Activated CD8-positive, alpha-beta T cell treated with anti-CD3 and anti-CD28 coated beads, Interleukin-2, amount 10 ng/mL, durations not matched to agents 7 days and 5 days (primary cell): ENCODE results near the gene ADD3. TPM values are rescaled to one million over a fixed set of nuclear protein-coding genes. Genes with fewer than 3 reads are reported as not detected.

Experiments used
- ATAC-seq: fragments of 150-1000 bp; cut with Tn5 transposase; one replicate; pipeline ENCODE4 v1.10.0; 2021; ENCODE audit warnings: moderate library complexity
- CTCF ChIA-PET: fragments of 350-600 bp; sonication (Branson Sonifier 250); formaldehyde crosslinking; loops from one replicate; lab custom pipeline; 2021; ENCODE audit warnings: antibody characterized with exemption; lab: Charles Lee
- POLR2A ChIA-PET: fragments of 350-600 bp; sonication (Branson Sonifier 250); formaldehyde crosslinking; loops from one replicate; lab custom pipeline; 2021; ENCODE audit warnings: antibody characterized with exemption; lab: Charles Lee
- DNase-seq: peaks from one replicate; pipeline ENCODE4 v3.0.0-alpha.2; 2020
- H3K27ac Mint-ChIP-seq: one replicate; pipeline ENCODE4 v1.8.0; 2021; ENCODE audit warnings: mild to moderate bottlenecking, mixed read lengths
- H3K27me3 Mint-ChIP-seq: one replicate; pipeline ENCODE4 v1.8.0; 2021; ENCODE audit warnings: low read depth, mixed read lengths
- H3K36me3 Mint-ChIP-seq: one replicate; pipeline ENCODE4 v1.8.0; 2021; ENCODE audit warnings: low read depth, mixed read lengths
- H3K4me1 Mint-ChIP-seq: one replicate; pipeline ENCODE4 v1.8.0; 2021; ENCODE audit warnings: low read depth, mixed read lengths
- H3K4me3 Mint-ChIP-seq: one replicate; pipeline ENCODE4 v1.8.0; 2021; ENCODE audit warnings: mild to moderate bottlenecking, mixed read lengths
- H3K9me3 Mint-ChIP-seq: one replicate; pipeline ENCODE4 v1.8.0; 2022; ENCODE audit warnings: mixed read lengths; ENCODE audit not compliant: insufficient read depth
- total RNA-seq, 2 experiments: library from RNA; stranded (reverse); gene quantifications; one replicate each; pipeline ENCODE4 v1.2.3, GENCODE V29; 2021

Gene ADD3
- total RNA-seq, 2 experiments from 2014 or later = 172 to 200 TPM

DNA sequence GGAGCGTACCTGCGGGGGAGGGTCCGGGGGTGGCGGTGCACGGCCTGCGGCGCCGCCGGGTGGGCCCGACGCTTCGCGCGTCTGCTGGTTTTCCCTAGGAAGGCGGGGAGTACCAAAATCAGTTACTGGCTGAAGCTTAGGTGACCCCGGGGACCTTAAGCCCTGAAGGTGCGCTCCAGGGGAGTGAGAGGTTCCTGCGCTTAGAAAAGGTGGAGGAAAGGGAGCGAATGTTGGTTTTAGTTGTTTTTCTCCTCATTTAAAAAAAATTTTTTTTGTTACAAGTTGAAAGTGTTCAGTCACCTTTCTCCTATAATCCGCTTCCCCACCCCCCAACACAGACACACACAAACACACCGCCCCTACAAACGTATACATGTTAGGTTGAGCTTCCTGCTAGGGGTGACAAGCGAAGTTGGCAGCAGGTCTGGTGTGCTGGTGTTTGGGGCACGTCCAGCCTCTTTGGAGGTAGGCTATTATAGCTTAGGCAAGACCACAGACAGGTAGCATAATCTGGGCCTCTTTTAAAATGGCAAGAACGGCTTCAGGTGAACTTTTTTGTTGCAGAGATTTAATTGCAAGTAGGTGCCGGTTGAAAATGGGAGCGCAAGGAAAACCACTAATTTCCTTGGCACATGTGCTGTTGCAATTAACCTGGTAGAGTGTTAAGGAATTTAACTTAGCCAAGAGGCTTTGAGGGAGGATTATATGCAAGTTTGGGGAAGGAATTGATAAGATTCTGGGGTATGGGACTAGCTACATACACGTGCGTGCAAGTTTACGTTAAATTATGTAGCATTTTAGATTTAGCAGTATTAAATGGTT lies 945 bp downstream of the ADD3 start:
- ATAC-seq = peak; percentile 6

GRCh38 chr10:110009736-110010475 lies 2.1 kb downstream of the ADD3 start:
- no peaks in the 10 kb centered on the region for H3K27me3 Mint-ChIP-seq
- peaks cover 23% of the 10 kb centered on the region for H3K36me3 Mint-ChIP-seq
- H3K4me3 Mint-ChIP-seq = no peak overlapping the region
- DNase-seq = peak; percentile 75
- POLR2A ChIA-PET = interaction anchor here (0.6 to 4.2 kb wide), 6 partner anchors 59 to 201 kb away, joined by 3 to 31 read pairs (median 4); no protein-coding TSS in a partner anchor
- CTCF ChIA-PET = interaction anchor here (0.8 to 2.5 kb wide), 9 partner anchors 28 to 126 kb away, joined by 3 to 18 read pairs (median 3); no protein-coding TSS in a partner anchor
- peak; percentile 58 for ATAC-seq
- peaks cover 53% of the 10 kb centered on the region for H3K4me1 Mint-ChIP-seq
- H3K9me3 Mint-ChIP-seq = no peaks in the 10 kb centered on the region
- peak overlapping the region; percentile 94 for H3K27ac Mint-ChIP-seq

More for the DNA sequence above, 945 bp downstream of the ADD3 start:
- POLR2A ChIA-PET = interaction anchor here (0.7 to 4.2 kb wide), 12 partner anchors 48 to 211 kb away, joined by 3 to 31 read pairs (median 4); no protein-coding TSS in a partner anchor
- Mint-ChIP-seq H3K27me3 (no peaks in the 10 kb centered on the region), H3K9me3 (no peaks in the 10 kb centered on the region), H3K4me3 (no peak overlapping the region), H3K36me3 (peaks cover 18% of the 10 kb centered on the region), H3K27ac (peak overlapping the region; percentile 94), H3K4me1 (peaks cover 46% of the 10 kb centered on the region)
- CTCF ChIA-PET = interaction anchor here (1.0 to 3.8 kb wide), 9 partner anchors 30 to 127 kb away, joined by 3 to 25 read pairs (median 4); no protein-coding TSS in a partner anchor
- peak; percentile 71 for DNase-seq

DNA sequence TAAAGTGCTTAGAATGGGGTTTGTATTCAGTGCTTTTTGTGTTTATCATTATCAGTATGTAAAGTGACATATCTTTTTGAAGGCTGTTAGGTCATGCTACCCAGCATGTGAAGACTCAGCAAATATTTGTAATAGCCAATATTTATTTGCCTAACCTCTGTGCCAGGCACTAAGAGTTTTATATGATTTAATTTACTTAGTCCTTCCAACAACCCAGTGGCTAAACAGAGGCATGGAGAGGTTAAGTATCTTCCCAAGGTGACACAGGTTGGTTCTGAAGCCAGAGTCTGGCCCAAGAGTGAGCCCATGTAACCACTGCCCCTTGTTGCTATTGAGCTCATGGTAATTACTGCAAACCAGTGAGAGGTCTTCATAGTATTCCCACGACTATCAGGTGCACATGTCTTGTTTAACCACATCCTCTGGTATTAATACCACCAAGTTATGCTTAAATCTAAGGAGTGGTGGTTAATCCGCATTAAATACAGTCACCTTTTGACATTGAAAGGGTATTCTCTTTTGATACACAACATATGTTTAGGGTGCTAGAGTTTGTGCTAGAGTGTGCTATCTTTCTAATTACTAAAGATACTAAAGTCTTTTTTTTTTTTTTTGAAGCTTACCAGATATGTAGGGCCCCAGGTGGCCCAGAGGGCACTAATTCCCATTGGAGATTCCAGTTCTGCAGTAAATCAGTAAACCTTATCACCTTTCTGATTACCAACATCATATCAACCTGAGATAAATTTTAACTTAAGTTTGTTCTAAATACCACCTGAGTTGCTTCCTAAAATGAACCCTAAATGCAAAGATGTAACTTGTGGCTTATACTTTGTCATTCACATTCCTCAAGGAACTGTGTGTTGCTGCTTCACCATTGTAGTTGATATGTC lies 2.9 kb downstream of the ADD3 start:
- Mint-ChIP-seq H3K9me3 (no peaks in the 10 kb centered on the region), H3K4me1 (peaks cover 56% of the 10 kb centered on the region), H3K4me3 (no peak overlapping the region), H3K27ac (peak overlapping the region; percentile 94), H3K36me3 (peaks cover 26% of the 10 kb centered on the region), H3K27me3 (no peaks in the 10 kb centered on the region)
- no peak for ATAC-seq
- DNase-seq = no peak
- POLR2A ChIA-PET = interaction anchor here (1.1 to 4.2 kb wide), 3 partner anchors 58 to 66 kb away, joined by 3 to 31 read pairs (median 5); no protein-coding TSS in a partner anchor
- CTCF ChIA-PET = interaction anchor here (0.8 to 2.5 kb wide), 10 partner anchors 29 to 295 kb away, joined by 3 to 18 read pairs (median 3); no protein-coding TSS in a partner anchor

DNA sequence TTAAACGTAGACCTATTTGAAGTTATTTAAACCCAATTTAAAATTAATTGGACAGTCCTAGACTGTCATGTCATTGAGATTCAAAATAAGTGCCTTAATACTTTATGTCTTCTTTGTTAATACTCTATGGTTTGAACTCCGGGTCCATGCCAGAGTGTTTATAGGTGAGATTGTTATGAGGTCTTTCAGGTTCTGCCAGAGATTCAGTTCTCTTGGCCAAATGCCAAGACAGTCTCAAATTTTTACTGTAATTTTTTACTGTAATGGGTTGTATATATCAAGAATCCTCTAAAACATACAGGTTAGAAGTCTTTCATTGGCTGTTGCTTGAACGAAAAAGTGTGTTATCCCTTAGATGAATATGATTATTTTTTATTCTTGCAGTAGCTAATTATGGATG lies 3.9 kb downstream of the ADD3 start:
- Mint-ChIP-seq H3K27ac (no peak overlapping the region), H3K9me3 (no peaks in the 10 kb centered on the region), H3K27me3 (no peaks in the 10 kb centered on the region), H3K36me3 (peaks cover 31% of the 10 kb centered on the region), H3K4me3 (no peak overlapping the region), H3K4me1 (peaks cover 66% of the 10 kb centered on the region)
- POLR2A ChIA-PET = interaction anchor here (1.5 kb wide), 1 partner anchor 56 kb away, joined by 3 read pairs; no protein-coding TSS in a partner anchor
- ATAC-seq = no peak
- no peak for DNase-seq
- CTCF ChIA-PET = interaction anchor here (1.1 to 1.4 kb wide), 4 partner anchors 34 to 294 kb away, joined by 3 to 4 read pairs (median 3); no protein-coding TSS in a partner anchor

DNA sequence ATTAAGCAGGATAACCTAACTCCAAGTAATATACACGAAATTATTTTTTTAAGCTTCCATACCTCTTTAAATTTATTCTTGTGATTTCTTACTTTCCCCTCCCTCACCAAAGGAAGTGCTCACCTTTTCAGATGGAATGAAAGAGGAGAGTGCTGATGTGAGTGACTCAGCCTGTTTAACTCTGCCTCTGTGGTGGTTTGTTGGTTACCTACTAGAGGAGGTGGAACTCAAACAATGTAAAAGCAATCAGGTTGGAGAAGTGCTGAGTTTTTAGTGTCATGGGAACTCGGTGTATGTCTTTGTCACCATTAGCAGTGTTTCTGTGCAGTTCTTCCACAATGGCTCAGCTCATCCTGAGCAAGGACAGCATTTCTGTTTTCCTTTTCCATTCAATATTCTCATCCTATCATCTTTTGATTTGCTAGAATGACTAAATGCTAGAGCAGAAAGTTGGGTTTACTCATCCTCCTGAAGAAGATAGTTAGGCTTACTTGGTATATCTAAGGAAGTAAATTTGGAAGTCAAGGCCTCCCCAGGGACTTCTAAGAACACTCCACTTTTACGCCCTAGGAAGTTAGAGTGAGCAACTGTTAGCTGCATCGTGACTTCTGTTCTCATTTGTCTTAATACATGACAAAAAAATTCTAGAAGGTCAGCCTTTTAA lies 6.0 kb downstream of the ADD3 start:
- H3K27me3 Mint-ChIP-seq = no peaks in the 10 kb centered on the region
- ChIA-PET POLR2A (interaction anchor here (1.4 kb wide), 1 partner anchor 44 kb away, joined by 3 read pairs; no protein-coding TSS in a partner anchor), CTCF (interaction anchor here (0.6 to 2.9 kb wide), 3 partner anchors 64 to 129 kb away, joined by 3 to 14 read pairs (median 4); no protein-coding TSS in a partner anchor)
- ATAC-seq = peak; percentile 50
- H3K9me3 Mint-ChIP-seq = no peaks in the 10 kb centered on the region
- no peak overlapping the region for H3K4me3 Mint-ChIP-seq
- DNase-seq = peak; percentile 46
- H3K4me1 Mint-ChIP-seq = peaks cover 74% of the 10 kb centered on the region
- H3K36me3 Mint-ChIP-seq = peaks cover 37% of the 10 kb centered on the region
- peak overlapping the region; percentile 57 for H3K27ac Mint-ChIP-seq

GRCh38 chr10:110016039-110016438 lies 8.3 kb downstream of the ADD3 start:
- no peak for ATAC-seq

GRCh38 chr10:110017052-110017451 lies 9.3 kb downstream of the ADD3 start:
- POLR2A ChIA-PET = no interaction called here
- Mint-ChIP-seq H3K27ac (no peak overlapping the region), H3K27me3 (no peaks in the 10 kb centered on the region), H3K9me3 (no peaks in the 10 kb centered on the region), H3K4me1 (peaks cover 55% of the 10 kb centered on the region), H3K4me3 (no peak overlapping the region), H3K36me3 (peaks cover 39% of the 10 kb centered on the region)
- no peak for ATAC-seq
- no peak for DNase-seq
- CTCF ChIA-PET = no interaction called here

More at GRCh38 chr10:110016039-110016438, 8.3 kb downstream of the ADD3 start:
- ChIA-PET POLR2A (no interaction called here), CTCF (interaction anchor here (0.7 to 2.9 kb wide), 4 partner anchors 38 to 132 kb away, joined by 3 to 14 read pairs (median 6); no protein-coding TSS in a partner anchor)
- no peak overlapping the region for H3K4me3 Mint-ChIP-seq
- no peak overlapping the region for H3K27ac Mint-ChIP-seq
- H3K9me3 Mint-ChIP-seq = no peaks in the 10 kb centered on the region
- peaks cover 55% of the 10 kb centered on the region for H3K4me1 Mint-ChIP-seq
- DNase-seq = no peak
- no peaks in the 10 kb centered on the region for H3K27me3 Mint-ChIP-seq
- peaks cover 36% of the 10 kb centered on the region for H3K36me3 Mint-ChIP-seq

DNA sequence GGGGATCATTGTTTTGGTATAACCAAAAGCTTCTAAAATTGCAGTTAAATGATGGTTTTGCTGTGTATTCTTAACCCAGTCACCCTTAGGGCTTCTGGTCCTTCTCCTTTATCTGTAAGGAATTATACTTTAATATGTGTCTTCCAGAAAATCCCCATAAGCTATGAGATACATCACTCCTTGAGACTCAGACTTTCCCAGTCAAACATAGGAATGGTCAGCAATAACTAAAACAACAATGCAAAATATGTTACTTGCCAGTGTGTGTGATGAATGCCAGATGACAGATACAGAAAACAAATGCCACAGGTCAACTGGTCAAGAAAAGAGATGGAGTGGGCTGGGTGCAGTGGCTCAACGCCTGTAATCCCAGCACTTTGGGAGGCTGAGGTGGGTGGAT lies 10.1 kb downstream of the ADD3 start:
- ATAC-seq = no peak
- ChIA-PET CTCF (no interaction called here), POLR2A (no interaction called here)
- peaks cover 35% of the 10 kb centered on the region for H3K36me3 Mint-ChIP-seq
- no peaks in the 10 kb centered on the region for H3K9me3 Mint-ChIP-seq
- H3K4me1 Mint-ChIP-seq = peaks cover 52% of the 10 kb centered on the region
- H3K4me3 Mint-ChIP-seq = no peak overlapping the region
- no peak for DNase-seq
- no peak overlapping the region for H3K27ac Mint-ChIP-seq
- no peaks in the 10 kb centered on the region for H3K27me3 Mint-ChIP-seq

GRCh38 chr10:110020265-110020664 lies 12.5 kb downstream of the ADD3 start:
- no peak for DNase-seq
- Mint-ChIP-seq H3K9me3 (peaks cover 4% of the 10 kb centered on the region), H3K4me1 (peaks cover 52% of the 10 kb centered on the region), H3K4me3 (no peak overlapping the region), H3K27ac (no peak overlapping the region), H3K36me3 (peaks cover 40% of the 10 kb centered on the region), H3K27me3 (no peaks in the 10 kb centered on the region)
- ATAC-seq = no peak
- ChIA-PET POLR2A (no interaction called here), CTCF (no interaction called here)
